ENCODE results near the gene DCP2.
A peak's percentile ranks its signal among the peaks of the same experiment; 100 is the strongest.

- TF ChIP-seq CTCF (IDR thresholded peaks at IDR 0.05): no peak
- peak; percentile 41 to 63 for TF ChIP-seq POLR2AphosphoS5 (IDR thresholded peaks at IDR 0.05; ENCODE audit: insufficient read depth in 1 of 2, low read depth in 1 of 2)
Measured at GRCh38 chr5:113050721-113051382, 74.3 kb downstream of the DCP2 start.

All from vagina (tissue), 2 donors.